ENCODE results near the gene MOSPD2. TPM values are rescaled to one million over a fixed set of nuclear protein-coding genes. Genes with fewer than 3 reads are reported as not detected.

Gene MOSPD2
- total and polyA plus RNA-seq, 10 of the 15 experiments (the other 5 are each of a cell fraction or from before 2014, with no cell fraction given), result 4.9 to 14.7 (median 7.4) TPM

DNA sequence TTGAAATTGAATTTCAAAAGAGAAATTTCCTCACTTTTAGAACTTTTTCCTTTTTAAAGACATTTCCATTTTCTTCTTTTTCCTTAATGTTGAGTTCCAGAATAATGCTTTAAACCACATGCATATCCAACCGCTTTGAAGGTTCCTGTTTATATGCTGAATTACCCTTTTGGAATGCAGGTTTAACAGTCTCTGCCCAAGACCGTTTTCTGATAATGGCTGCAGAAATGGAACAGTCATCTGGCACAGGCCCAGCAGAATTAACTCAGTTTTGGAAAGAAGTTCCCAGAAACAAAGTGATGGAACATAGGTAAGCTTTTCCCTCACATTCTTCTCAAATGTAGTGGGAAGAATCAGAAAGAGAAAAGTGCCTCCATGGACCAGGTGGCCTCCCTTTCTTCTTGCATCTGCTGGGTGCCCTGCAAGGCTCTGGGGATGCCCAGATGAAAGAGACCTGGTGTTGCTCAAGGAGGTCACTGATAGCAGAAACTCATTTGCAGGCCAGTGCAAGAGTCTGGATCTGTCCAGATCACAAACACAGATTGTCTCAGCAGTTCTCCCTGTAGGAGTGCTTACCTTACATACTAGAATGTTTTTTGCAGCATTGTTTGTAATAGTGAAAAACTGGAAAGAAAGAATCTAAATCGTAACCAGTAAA lies 42.9 kb downstream of the MOSPD2 start:
- ChIA-PET CTCF (no interaction called here), SMC1A (ENCODE audit: uncharacterized antibody, unreplicated experiment) (no interaction called here), POLR2A (no interaction called here), RAD21 (ENCODE audit: unreplicated experiment) (no interaction called here)
- FAIRE-seq (no peak), ATAC-seq (no peak), DNase-seq (ENCODE audit: low read depth, low spot score) (no peak)
- in situ Hi-C loops (cut with MboI) (no loop called here), intact Hi-C loops (cut with micrococcal nuclease; ENCODE audit: unreplicated experiment) (no loop called here)
- no peak overlapping the region for H2AFZ ChIP-seq (ENCODE audit: control insufficient read depth, low read depth, low read length)
- H3K36me3 ChIP-seq (ENCODE audit: control insufficient read depth in 2 of 2, insufficient read depth in 2 of 2, low read length in 1 of 2), result peaks cover 0 to 3% of the 10 kb centered on the region in 2 experiments; a peak in 2 of 4 replicates
- no peaks in the 10 kb centered on the region for H4K20me1 ChIP-seq (ENCODE audit: control insufficient read depth, insufficient read depth)
- H3K4me2 ChIP-seq (ENCODE audit: control insufficient read depth, insufficient read depth), result no peak overlapping the region
- H3K79me2 ChIP-seq (ENCODE audit: control insufficient read depth, insufficient read depth, low read length), result no peaks in the 10 kb centered on the region
- BruUV-seq (replicated peaks), result no TSS peak
- no peak overlapping the region for H3K4me3 ChIP-seq
- 50% methylated on average over 3 of the region's 3 CpGs for WGBS (ENCODE audit: insufficient coverage, insufficient replicate concordance, low lambda C conversion rate, missing lambda C conversion rate)
- H3K27me3 ChIP-seq (replicated peaks in 1 of 2; ENCODE audit: control insufficient read depth in 2 of 2, insufficient read depth in 2 of 2, low read length in 1 of 2), result no peaks in the 10 kb centered on the region
- no peak overlapping the region for H3K27ac ChIP-seq (ENCODE audit: control insufficient read depth, insufficient read depth)
- H3K9ac ChIP-seq (ENCODE audit: control insufficient read depth, insufficient read depth, low read length), result no peak overlapping the region
- no peaks in the 10 kb centered on the region for H3K4me1 ChIP-seq (ENCODE audit: control insufficient read depth, insufficient read depth, low read length)
- TF ChIP-seq, protein P1, sequence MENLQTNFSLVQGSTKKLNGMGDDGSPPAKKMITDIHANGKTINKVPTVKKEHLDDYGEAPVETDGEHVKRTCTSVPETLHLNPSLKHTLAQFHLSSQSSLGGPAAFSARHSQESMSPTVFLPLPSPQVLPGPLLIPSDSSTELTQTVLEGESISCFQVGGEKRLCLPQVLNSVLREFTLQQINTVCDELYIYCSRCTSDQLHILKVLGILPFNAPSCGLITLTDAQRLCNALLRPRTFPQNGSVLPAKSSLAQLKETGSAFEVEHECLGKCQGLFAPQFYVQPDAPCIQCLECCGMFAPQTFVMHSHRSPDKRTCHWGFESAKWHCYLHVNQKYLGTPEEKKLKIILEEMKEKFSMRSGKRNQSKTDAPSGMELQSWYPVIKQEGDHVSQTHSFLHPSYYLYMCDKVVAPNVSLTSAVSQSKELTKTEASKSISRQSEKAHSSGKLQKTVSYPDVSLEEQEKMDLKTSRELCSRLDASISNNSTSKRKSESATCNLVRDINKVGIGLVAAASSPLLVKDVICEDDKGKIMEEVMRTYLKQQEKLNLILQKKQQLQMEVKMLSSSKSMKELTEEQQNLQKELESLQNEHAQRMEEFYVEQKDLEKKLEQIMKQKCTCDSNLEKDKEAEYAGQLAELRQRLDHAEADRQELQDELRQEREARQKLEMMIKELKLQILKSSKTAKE (IDR thresholded peaks at IDR 0.05; ENCODE audit: low read depth, poor library complexity, severe bottlenecking), result no peak
- TF ChIP-seq RFX5 (IDR thresholded peaks at IDR 0.05; ENCODE audit: low read depth, low read length) (no peak), RUNX3 (IDR thresholded peaks at IDR 0.05; ENCODE audit: low read length) (no peak), ATF7 (IDR thresholded peaks at IDR 0.05; ENCODE audit: low read depth) (no peak), CBX3 (IDR thresholded peaks at IDR 0.05; ENCODE audit: borderline replicate concordance, low read depth) (no peak), KLF5 (IDR thresholded peaks at IDR 0.05; ENCODE audit: partially characterized antibody) (no peak), FOS (IDR thresholded peaks at IDR 0.05; ENCODE audit: borderline replicate concordance, extremely low read depth, insufficient read length) (no peak), POLR2A (IDR thresholded peaks at IDR 0.05; ENCODE audit: low read depth, low read length) (no peak), KDM1A (IDR thresholded peaks at IDR 0.05; ENCODE audit: borderline replicate concordance) (no peak), ZNF592 (IDR thresholded peaks at IDR 0.05) (no peak), ATF3 (IDR thresholded peaks at IDR 0.05; ENCODE audit: borderline replicate concordance, extremely low read depth, low read depth, low read length) (no peak), MTA2 (IDR thresholded peaks at IDR 0.05; ENCODE audit: low read depth) (no peak)
- TF ChIP-seq, protein P2, sequence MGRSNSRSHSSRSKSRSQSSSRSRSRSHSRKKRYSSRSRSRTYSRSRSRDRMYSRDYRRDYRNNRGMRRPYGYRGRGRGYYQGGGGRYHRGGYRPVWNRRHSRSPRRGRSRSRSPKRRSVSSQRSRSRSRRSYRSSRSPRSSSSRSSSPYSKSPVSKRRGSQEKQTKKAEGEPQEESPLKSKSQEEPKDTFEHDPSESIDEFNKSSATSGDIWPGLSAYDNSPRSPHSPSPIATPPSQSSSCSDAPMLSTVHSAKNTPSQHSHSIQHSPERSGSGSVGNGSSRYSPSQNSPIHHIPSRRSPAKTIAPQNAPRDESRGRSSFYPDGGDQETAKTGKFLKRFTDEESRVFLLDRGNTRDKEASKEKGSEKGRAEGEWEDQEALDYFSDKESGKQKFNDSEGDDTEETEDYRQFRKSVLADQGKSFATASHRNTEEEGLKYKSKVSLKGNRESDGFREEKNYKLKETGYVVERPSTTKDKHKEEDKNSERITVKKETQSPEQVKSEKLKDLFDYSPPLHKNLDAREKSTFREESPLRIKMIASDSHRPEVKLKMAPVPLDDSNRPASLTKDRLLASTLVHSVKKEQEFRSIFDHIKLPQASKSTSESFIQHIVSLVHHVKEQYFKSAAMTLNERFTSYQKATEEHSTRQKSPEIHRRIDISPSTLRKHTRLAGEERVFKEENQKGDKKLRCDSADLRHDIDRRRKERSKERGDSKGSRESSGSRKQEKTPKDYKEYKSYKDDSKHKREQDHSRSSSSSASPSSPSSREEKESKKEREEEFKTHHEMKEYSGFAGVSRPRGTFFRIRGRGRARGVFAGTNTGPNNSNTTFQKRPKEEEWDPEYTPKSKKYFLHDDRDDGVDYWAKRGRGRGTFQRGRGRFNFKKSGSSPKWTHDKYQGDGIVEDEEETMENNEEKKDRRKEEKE (IDR thresholded peaks at IDR 0.05), result no peak
- TF ChIP-seq, protein P3, sequence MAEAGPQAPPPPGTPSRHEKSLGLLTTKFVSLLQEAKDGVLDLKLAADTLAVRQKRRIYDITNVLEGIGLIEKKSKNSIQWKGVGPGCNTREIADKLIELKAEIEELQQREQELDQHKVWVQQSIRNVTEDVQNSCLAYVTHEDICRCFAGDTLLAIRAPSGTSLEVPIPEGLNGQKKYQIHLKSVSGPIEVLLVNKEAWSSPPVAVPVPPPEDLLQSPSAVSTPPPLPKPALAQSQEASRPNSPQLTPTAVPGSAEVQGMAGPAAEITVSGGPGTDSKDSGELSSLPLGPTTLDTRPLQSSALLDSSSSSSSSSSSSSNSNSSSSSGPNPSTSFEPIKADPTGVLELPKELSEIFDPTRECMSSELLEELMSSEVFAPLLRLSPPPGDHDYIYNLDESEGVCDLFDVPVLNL (IDR thresholded peaks at IDR 0.05; ENCODE audit: low read depth, low read length), result no peak
- H3K9me3 ChIP-seq (replicated peaks; ENCODE audit: control insufficient read depth, insufficient read depth, low read length), result no peaks in the 10 kb centered on the region
